Measurements from ENCODE around the gene PDE4D.
"Not testable (repeated sequence)": the region's sequence is repeated elsewhere in the genome, so short reads cannot be mapped to it uniquely, and the experiment has no call there.

PDE4D gene

GRCh38 chr5:59575648-59576445 is 317.7 kb downstream of the PDE4D start:
- DNase-seq, result no peak

DNA sequence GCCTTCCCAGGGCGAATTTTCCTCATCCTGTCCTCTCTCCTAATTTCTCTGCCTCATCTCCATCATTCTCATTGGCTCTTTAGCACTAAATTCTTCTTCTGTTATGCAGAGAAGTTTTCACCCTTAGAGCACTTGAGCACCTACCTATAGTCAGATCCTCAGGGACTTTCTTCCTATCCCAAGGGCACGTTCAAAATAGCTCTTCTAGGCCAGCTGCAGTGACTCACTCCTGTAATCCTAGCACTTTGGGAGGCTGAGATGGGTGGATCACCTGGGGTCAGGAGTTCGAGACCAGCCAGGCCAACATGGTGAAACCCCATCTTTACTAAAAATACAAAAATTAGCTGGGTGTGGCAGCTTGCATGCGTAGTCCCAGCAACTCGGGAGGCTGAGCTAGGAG is 320.0 kb downstream of the PDE4D start:
- DNase-seq, result not testable (repeated sequence)

GRCh38 chr5:59571067-59571466 is 322.5 kb downstream of the PDE4D start:
- no peak for DNase-seq

GRCh38 chr5:59569608-59570334 is 323.8 kb downstream of the PDE4D start:
- no peak for DNase-seq

DNA sequence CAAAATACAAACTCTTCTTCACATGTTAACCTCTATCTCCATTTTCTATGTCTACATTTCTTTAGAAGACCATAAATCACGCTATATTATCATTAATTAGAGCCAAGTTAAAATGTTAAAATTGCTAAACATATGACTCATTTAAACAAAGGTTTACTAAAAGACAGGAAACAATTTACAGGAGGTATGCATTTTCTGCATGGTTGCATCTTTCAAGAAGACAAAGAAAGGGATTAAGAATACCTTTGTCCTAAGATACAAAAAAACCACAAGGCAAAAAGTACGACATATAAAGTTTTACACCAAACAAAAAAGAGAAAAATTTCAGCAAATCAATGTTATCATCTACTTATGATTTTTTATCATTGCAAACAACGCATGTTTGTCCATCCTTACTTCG is 324.4 kb downstream of the PDE4D start:
- DNase-seq, result no peak

DNA sequence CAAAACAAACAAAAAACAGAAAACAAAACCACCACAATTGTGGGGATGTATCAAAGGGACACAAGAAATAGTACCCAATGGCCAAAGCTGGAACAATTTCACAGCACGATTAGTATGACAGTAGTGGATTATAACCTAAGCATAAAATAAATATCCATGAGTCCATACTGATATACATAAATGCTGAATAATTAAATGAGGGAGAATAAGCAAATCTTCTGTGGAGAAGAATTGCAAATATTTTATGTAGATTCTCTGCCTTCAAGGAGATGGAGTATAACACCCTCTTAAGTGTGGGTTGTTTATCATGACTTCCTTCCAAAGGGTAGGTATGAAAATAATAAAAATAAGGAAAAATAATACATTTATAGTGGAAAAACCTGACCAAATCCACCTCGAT is 325.4 kb downstream of the PDE4D start:
- no peak for DNase-seq

GRCh38 chr5:59565551-59565950 is 328.0 kb downstream of the PDE4D start:
- DNase-seq, result no peak

DNA sequence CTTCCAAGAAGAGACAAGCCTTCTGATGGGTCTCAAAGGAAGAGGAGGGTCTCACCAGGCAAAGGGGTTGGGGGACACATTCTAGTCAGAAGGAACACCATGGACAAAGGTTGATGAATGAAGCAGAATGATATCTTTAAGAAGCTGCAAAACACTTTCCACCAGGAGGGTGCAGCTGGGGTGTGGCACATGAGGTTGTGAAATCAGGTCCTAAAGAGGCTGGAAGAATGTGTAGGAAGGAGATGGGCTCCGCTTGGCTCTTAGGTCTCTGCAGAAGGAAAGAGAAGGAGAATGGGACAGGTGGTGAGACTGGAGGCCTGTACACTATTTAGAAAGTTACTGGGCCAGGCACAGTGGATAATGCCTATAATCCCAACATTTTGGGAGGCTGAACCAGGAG is 328.6 kb downstream of the PDE4D start:
- no peak for DNase-seq

DNA sequence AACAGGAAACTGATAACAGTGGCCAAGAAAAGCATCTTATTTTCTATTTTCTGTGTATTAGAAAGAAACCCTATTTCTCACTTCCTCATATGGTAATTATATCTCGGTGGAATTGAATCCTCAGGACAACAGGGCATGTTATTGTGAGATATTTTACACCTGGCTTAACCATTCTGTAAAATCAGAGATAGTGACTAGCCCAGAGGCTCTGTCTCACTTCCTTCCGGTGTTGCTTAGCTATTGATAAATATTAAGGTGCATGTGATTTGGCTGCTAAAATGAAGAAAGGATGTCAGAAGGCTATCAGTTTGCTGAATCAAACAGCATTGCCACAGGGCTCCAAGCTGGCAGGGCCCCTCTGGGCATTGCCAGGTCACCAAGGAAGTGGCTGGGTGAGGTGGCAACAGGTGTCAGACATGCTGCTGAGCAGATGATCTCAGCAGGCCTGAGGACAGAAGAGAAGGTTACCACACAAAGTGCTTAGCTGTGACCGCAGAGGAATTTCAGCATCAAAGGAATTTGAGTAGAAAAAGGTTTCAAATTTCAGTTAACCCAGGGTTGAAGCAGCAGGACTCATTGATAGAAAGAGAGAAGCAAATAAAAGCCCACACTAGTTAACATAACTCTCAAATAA is 330.7 kb downstream of the PDE4D start:
- DNase-seq, result no peak

- no peak for DNase-seq
Observed at GRCh38 chr5:59560553-59560952, 333.0 kb downstream of the PDE4D start.

DNA sequence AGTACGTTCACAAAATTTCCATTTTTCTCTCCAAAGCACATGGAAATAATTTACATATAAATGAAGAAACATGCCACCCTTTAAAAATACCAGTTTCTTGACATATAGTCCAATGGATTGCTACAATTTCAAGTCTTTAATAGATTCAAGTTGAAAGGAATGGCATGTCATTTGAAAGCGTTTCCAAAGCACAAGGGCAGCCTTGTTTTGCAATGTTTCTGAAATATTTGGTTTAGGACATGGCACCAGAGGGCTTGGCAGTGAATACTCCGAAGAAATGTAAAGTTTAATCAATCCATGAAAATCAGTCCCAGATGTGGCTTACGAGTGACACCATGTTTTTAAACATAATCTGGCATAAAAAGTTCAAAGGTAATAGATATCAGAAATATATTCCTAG is 333.7 kb downstream of the PDE4D start:
- DNase-seq, result no peak

DNA sequence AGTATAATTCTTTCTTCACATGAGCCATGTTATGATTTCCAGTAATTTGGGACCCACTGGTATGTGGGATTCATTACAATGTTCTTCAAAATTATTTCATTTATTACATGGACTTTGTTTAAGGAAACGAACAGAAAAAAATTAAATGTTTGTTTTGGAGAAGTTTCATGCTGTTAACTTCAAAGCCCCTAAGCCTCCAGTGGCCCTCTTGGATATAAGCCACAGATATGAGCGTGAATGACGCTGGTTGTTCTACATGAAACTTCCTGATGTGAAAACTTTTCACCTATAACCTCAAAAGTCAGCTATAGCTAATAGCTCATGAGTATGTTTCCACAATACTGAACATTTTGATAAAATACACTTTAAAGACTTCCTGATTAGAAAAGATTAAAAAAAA is 334.2 kb downstream of the PDE4D start:
- no peak for DNase-seq

GRCh38 chr5:59558501-59558900 is 335.0 kb downstream of the PDE4D start:
- DNase-seq, result no peak

DNA sequence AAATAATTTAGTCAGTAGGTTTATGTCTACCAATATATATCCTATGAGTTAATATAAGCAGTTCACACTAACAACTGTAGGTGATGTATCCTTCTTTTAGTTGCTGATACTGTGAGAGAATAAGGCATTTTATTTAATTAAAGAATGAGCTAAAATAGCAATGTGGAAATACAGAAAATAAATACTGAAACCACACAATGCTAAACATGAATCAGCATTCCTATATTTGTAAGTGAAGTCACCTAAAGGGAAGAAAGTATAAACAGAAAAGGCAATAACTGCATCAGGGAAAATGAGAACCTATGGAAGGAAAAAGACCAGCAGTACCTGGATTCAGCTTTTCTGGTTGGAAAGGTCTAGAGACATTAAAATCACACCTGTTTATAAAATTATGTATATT is 336.0 kb downstream of the PDE4D start:
- DNase-seq, result no peak

- no peak for DNase-seq
Observed at GRCh38 chr5:59555596-59555995, 337.9 kb downstream of the PDE4D start.

DNA sequence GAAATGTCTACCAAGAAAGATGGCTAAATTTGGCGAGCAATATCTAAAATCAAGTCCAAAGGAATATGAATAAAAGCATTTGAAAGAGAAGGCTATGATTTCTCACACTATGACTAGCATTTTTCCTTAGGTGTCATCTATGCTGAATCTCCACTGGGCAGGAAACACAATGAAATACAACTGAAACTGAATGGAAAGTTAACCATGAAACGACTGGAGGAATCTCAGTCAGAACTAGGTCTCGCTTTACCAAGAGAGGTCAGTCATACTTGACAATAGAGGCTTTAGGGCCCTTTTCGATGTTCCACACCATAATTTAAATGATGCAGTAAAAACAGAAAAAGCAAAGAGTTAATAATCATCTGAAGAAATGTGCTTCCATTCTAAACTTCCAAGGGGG is 339.0 kb downstream of the PDE4D start:
- no peak for DNase-seq

DNA sequence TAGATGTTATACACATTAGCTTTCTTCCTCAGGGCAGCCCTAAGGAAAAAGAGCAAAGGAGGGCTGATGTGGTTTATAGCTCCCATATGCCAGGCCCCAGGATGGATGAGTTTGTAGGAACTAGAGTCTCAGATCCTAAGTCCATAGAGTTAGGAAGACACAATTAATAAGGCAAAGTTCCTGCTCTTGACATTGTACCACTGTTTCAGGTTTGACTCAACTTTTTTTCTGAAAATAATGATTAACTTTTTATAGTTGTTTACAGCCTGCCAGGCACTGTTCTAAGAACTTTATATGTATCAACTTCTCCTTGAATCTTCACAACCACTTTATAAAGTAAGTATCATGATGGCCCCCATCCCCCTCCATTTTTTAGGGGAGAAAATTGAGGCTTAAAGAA is 339.5 kb downstream of the PDE4D start:
- no peak for DNase-seq

- DNase-seq, result no peak
Observed at GRCh38 chr5:59548807-59549357, 344.6 kb downstream of the PDE4D start.

DNA sequence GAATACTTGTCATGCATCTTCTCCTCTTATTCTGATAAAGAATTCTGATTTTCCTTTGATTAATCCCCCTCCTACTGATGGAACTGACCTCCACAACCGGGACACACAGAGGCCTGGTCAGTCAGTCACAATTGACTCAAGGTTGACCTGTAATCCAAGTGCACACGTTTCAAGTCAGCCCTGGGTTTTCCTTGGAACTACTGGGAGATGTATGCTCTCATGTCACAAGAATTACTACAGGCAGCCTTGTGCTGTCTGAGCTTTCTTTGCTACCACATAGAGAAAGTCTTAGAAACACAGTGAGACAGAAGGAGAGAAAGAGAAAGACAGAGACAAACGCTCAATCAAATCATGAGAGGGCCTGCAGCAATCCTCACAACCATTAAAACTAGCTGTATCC is 345.8 kb downstream of the PDE4D start:
- no peak for DNase-seq

DNA sequence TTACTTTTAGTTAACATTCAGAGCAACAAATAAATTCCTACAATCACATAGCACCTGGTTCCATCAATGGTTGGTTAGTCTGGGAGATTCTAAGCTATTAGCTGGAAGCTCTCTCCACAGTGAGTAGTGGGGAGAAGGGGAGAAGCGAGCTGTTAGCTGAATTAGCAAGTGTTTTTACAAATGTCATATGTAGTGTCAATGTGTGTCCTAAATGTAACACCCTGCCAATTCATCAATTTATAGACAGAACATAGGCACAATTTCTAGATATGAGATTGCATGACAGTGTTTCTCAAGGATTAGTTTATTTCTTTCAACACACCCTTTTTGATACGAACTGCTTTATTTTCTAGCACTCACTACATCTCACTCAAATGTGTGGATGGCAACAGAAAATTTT is 349.0 kb downstream of the PDE4D start:
- DNase-seq, result no peak

GRCh38 chr5:59543821-59544442 is 349.6 kb downstream of the PDE4D start:
- DNase-seq, result no peak

- DNase-seq, result no peak
Observed at GRCh38 chr5:59542851-59543820, 350.4 kb downstream of the PDE4D start.
